Panc1 (cell line): ENCODE data around the gene LACC1. TPM values are rescaled to one million over a fixed set of nuclear protein-coding genes. Genes with fewer than 3 reads are reported as not detected.

Experiments used
- ATAC-seq: fragments of 200-7000 bp; cut with Tn5 transposase; 2 replicates; pipeline ENCODE4 v1.9.1; 2020; ENCODE audit warnings: mild to moderate bottlenecking, moderate library complexity
- BruUV-seq: library from RNA; stranded (reverse); fragments of 400-500 nt; replicated peaks from 2 replicates; lab custom pipeline; 2021; lab: Mats Ljungman, UMichigan
- CTCF ChIA-PET: fragments of 300-600 bp; sonication (Branson Sonifier 250); formaldehyde crosslinking; loops from one replicate; lab custom pipeline; 2022; ENCODE audit warnings: antibody characterized with exemption; lab: Charles Lee
- POLR2A ChIA-PET: fragments of 300-600 bp; sonication (Branson Sonifier 250); formaldehyde crosslinking; loops from one replicate; lab custom pipeline; 2022; ENCODE audit warnings: antibody characterized with exemption; lab: Charles Lee
- DNase-seq: peaks from one replicate; pipeline ENCODE4 v3.0.0-alpha.2; 2010; ENCODE audit warnings: low read depth, low spot score
- H3K27ac ChIP-seq: 2 replicates; pipeline ENCODE4 v1.5.1; 2011; ENCODE audit warnings: mild to moderate bottlenecking, low read length, inconsistent platforms
- H3K27me3 ChIP-seq: fragments of 200-500 bp; sonication (Bioruptor generic); 2 replicates; pipeline ENCODE4 v1.6.0; 2014; ENCODE audit warnings: low read length, inconsistent platforms; ENCODE audit not compliant: control insufficient read depth, insufficient read depth
- H3K36me3 ChIP-seq: fragments of 200-500 bp; sonication (Bioruptor generic); 2 replicates; pipeline ENCODE4 v1.5.1; 2014; ENCODE audit warnings: inconsistent platforms, mild to moderate bottlenecking, low read length, moderate library complexity; ENCODE audit not compliant: control insufficient read depth, insufficient read depth
- H3K4me1 ChIP-seq: 2 replicates; pipeline ENCODE4 v1.5.1; 2011; ENCODE audit warnings: inconsistent platforms, mild to moderate bottlenecking, low read length, moderate library complexity; ENCODE audit not compliant: control insufficient read depth, insufficient read depth
- H3K4me3 ChIP-seq, 2 experiments: 2 replicates each; pipeline ENCODE4 v1.5.1; 2011 to 2012; ENCODE audit warnings: low read depth in 2 of 2, low read length in 2 of 2, mild to moderate bottlenecking in 2 of 2, inconsistent platforms in 1 of 2, moderate library complexity in 1 of 2
- H3K9me3 ChIP-seq: fragments of 200-500 bp; sonication (Bioruptor generic); 2 replicates; pipeline ENCODE4 v1.5.1; 2014; ENCODE audit warnings: low read depth, mild to moderate bottlenecking, inconsistent platforms, low read length, moderate library complexity; ENCODE audit not compliant: control insufficient read depth, insufficient read depth
- POLR2AphosphoS5 ChIP-seq: IDR thresholded peaks from 2 replicates; pipeline ENCODE4 v1.6.1; 2012; ENCODE audit warnings: mild to moderate bottlenecking, low read depth, low read length, moderate library complexity
- SIN3A ChIP-seq: IDR thresholded peaks from 2 replicates; pipeline ENCODE4 v1.6.1; 2012; ENCODE audit warnings: low read depth, mild to moderate bottlenecking, low read length, moderate library complexity, borderline replicate concordance; ENCODE audit not compliant: insufficient read depth
- TCF7L2 ChIP-seq: IDR thresholded peaks from 2 replicates; pipeline ENCODE4 v1.6.1; 2011; ENCODE audit warnings: mild to moderate bottlenecking, low read depth, low read length, inconsistent platforms
- in situ Hi-C: cut with HindIII; loops from 2 replicates; pipeline ENCODE4 v1.10.0; 2016; ENCODE audit warnings: low sequenced_read_pairs, low pct_unique_long_range_greater_than_20kb
- intact Hi-C: fragments of 100-400 bp; cut with micrococcal nuclease; formaldehyde crosslinking; loops from one replicate; pipeline ENCODE4 v1.10.0; 2022; ENCODE audit not compliant: unreplicated experiment
- total RNA-seq: library from RNA; stranded (reverse); gene quantifications from one replicate; pipeline ENCODE4 v1.2.1, GENCODE V29; 2021; ENCODE audit not compliant: unreplicated experiment
- TF ChIP-seq, protein P1 (sequence below), 2 experiments: IDR thresholded peaks; 2 replicates each; pipeline ENCODE4 v1.6.1; 2011 to 2012; ENCODE audit warnings: low read depth in 2 of 2, control low read depth in 1 of 2, low read length in 1 of 2, mild to moderate bottlenecking in 1 of 2, moderate library complexity in 1 of 2; ENCODE audit not compliant: insufficient read depth in 1 of 2
- TF ChIP-seq, protein P2 (sequence below): fragments of 450-650 bp; IDR thresholded peaks from 2 replicates; pipeline ENCODE4 v1.5.1; 2017; ENCODE audit warnings: mild to moderate bottlenecking

The LACC1 gene
- total RNA-seq, 1 experiment from 2014 or later, result 2.1 TPM

DNA sequence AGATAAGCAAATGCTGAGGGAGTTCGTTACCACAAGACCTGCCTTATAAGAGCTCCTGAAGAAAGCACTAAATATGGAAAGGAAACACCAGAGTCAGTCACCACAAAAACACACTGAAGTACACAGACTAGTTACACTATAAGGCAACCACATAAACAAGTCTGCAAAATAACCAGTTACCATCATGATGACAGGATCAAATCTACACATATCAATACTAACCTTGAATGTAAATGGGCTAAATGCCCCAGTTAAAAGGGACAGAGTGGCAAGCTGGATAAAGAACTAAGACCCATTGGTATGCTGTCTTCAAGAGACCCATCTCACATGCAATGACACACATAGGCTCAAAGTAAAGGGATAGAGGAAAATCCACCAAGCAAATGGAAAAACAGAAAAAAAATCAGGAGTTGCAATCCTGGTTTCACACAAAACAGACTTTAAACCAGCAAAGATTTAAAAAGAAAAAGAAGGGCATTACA, 26.7 kb upstream of the LACC1 start:
- H3K27me3 ChIP-seq, result no peaks in the 10 kb centered on the region
- ChIA-PET POLR2A (no interaction called here), CTCF (no interaction called here)
- no peaks in the 10 kb centered on the region for H3K9me3 ChIP-seq
- no TSS peak for BruUV-seq
- H3K36me3 ChIP-seq, result no peaks in the 10 kb centered on the region
- H3K4me1 ChIP-seq, result no peaks in the 10 kb centered on the region
- no peak for TF ChIP-seq TCF7L2
- TF ChIP-seq POLR2AphosphoS5, result no peak
- no peak for TF ChIP-seq SIN3A
- TF ChIP-seq, protein P1, sequence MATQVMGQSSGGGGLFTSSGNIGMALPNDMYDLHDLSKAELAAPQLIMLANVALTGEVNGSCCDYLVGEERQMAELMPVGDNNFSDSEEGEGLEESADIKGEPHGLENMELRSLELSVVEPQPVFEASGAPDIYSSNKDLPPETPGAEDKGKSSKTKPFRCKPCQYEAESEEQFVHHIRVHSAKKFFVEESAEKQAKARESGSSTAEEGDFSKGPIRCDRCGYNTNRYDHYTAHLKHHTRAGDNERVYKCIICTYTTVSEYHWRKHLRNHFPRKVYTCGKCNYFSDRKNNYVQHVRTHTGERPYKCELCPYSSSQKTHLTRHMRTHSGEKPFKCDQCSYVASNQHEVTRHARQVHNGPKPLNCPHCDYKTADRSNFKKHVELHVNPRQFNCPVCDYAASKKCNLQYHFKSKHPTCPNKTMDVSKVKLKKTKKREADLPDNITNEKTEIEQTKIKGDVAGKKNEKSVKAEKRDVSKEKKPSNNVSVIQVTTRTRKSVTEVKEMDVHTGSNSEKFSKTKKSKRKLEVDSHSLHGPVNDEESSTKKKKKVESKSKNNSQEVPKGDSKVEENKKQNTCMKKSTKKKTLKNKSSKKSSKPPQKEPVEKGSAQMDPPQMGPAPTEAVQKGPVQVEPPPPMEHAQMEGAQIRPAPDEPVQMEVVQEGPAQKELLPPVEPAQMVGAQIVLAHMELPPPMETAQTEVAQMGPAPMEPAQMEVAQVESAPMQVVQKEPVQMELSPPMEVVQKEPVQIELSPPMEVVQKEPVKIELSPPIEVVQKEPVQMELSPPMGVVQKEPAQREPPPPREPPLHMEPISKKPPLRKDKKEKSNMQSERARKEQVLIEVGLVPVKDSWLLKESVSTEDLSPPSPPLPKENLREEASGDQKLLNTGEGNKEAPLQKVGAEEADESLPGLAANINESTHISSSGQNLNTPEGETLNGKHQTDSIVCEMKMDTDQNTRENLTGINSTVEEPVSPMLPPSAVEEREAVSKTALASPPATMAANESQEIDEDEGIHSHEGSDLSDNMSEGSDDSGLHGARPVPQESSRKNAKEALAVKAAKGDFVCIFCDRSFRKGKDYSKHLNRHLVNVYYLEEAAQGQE (IDR thresholded peaks at IDR 0.05; ENCODE audit: insufficient read depth in 1 of 2, low read depth in 2 of 2, low read length in 1 of 2), result no peak
- TF ChIP-seq, protein P2, sequence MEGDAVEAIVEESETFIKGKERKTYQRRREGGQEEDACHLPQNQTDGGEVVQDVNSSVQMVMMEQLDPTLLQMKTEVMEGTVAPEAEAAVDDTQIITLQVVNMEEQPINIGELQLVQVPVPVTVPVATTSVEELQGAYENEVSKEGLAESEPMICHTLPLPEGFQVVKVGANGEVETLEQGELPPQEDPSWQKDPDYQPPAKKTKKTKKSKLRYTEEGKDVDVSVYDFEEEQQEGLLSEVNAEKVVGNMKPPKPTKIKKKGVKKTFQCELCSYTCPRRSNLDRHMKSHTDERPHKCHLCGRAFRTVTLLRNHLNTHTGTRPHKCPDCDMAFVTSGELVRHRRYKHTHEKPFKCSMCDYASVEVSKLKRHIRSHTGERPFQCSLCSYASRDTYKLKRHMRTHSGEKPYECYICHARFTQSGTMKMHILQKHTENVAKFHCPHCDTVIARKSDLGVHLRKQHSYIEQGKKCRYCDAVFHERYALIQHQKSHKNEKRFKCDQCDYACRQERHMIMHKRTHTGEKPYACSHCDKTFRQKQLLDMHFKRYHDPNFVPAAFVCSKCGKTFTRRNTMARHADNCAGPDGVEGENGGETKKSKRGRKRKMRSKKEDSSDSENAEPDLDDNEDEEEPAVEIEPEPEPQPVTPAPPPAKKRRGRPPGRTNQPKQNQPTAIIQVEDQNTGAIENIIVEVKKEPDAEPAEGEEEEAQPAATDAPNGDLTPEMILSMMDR, result no peak
- DNase-seq (no peak), ATAC-seq (no peak)
- intact Hi-C loops, result no loop called here
- no peak overlapping the region for H3K27ac ChIP-seq
- no peak overlapping the region for H3K4me3 ChIP-seq
- in situ Hi-C loops, result no loop called here

DNA sequence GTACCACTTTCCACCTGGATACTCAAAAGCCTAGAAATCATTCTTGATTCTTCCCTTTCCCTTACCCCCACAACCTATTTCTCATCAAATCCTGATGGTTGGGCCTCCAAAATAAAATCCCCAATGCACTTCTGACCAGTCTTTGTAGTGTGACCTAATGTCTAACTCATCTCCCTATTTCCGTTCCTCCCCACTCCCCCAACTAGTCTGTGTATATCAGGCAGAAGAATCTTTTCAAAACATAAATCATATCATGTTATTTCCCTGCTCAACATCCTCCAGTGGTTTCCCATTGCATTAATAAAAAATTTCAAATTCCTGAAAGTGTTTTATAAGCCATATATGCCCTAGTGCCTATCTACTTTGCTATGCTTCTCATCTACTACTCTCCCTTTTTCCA, 17.8 kb upstream of the LACC1 start:
- ChIA-PET POLR2A (no interaction called here), CTCF (no interaction called here)
- no peaks in the 10 kb centered on the region for H3K4me1 ChIP-seq
- ATAC-seq, result no peak
- intact Hi-C loops (no loop called here), in situ Hi-C loops (no loop called here)
- BruUV-seq, result no TSS peak
- H3K4me3 ChIP-seq, result no peak overlapping the region
- H3K9me3 ChIP-seq, result no peaks in the 10 kb centered on the region
- no peak for DNase-seq
- H3K27me3 ChIP-seq, result no peaks in the 10 kb centered on the region
- TF ChIP-seq SIN3A, result no peak
- TF ChIP-seq, protein P1 (IDR thresholded peaks at IDR 0.05; ENCODE audit: insufficient read depth in 1 of 2, low read depth in 2 of 2, low read length in 1 of 2), result no peak
- TF ChIP-seq POLR2AphosphoS5, result no peak
- TF ChIP-seq, protein P2, result no peak
- TF ChIP-seq TCF7L2, result no peak
- H3K36me3 ChIP-seq, result no peaks in the 10 kb centered on the region
- no peak overlapping the region for H3K27ac ChIP-seq
